ENCODE measurements around the gene RHBDL1. TPM values are rescaled to one million over a fixed set of nuclear protein-coding genes. Genes with fewer than 3 reads are reported as not detected.

Gene RHBDL1
- total RNA-seq, 2 donors from 2014 or later = 3.5 to 5.8 TPM

GRCh38 chr16:676913-677312 is 1.4 kb downstream of the RHBDL1 start:
- no peaks in the 10 kb centered on the region for H3K27me3 Mint-ChIP-seq (ENCODE audit: low read depth)
- DNase-seq = no peak
- peaks cover 0 to 3% of the 10 kb centered on the region in 2 donors for H3K36me3 Mint-ChIP-seq (ENCODE audit: insufficient read depth in 2 of 2)
- peaks cover 18% of the 10 kb centered on the region for H3K4me1 Mint-ChIP-seq (ENCODE audit: low read depth)
- no peaks in the 10 kb centered on the region for H3K9me3 Mint-ChIP-seq
- H3K27ac Mint-ChIP-seq = no peak overlapping the region
- ATAC-seq (replicated peaks in 1 of 2) = no peak
- H3K4me3 Mint-ChIP-seq = no peak overlapping the region

- Mint-ChIP-seq H3K4me1 (ENCODE audit: low read depth) (peaks cover 24% of the 10 kb centered on the region), H3K4me3 (no peak overlapping the region), H3K27ac (no peak overlapping the region), H3K36me3 (ENCODE audit: insufficient read depth in 2 of 2) (peaks cover 0 to 4% of the 10 kb centered on the region in 2 donors), H3K27me3 (ENCODE audit: low read depth) (no peaks in the 10 kb centered on the region), H3K9me3 (no peaks in the 10 kb centered on the region)
- DNase-seq = no peak
- no peak for ATAC-seq (replicated peaks in 1 of 2)
Measured at GRCh38 chr16:677316-678190, 2.1 kb downstream of the RHBDL1 start.

GRCh38 chr16:678209-678857 is 2.9 kb downstream of the RHBDL1 start:
- Mint-ChIP-seq H3K4me3 (peak overlapping the region in 1 of 2 donors; percentile 81), H3K9me3 (no peaks in the 10 kb centered on the region), H3K4me1 (ENCODE audit: low read depth) (peaks cover 32% of the 10 kb centered on the region), H3K27me3 (ENCODE audit: low read depth) (no peaks in the 10 kb centered on the region), H3K27ac (no peak overlapping the region), H3K36me3 (ENCODE audit: insufficient read depth in 2 of 2) (peaks cover 0 to 5% of the 10 kb centered on the region in 2 donors)
- ATAC-seq (replicated peaks in 1 of 2) (no peak), DNase-seq (no peak)

- Mint-ChIP-seq H3K4me1 (ENCODE audit: low read depth) (peaks cover 35% of the 10 kb centered on the region), H3K4me3 (peak overlapping the region; percentile 81 to 89), H3K27ac (no peak overlapping the region), H3K9me3 (no peaks in the 10 kb centered on the region), H3K27me3 (ENCODE audit: low read depth) (no peaks in the 10 kb centered on the region), H3K36me3 (ENCODE audit: insufficient read depth in 2 of 2) (peaks cover 0 to 5% of the 10 kb centered on the region in 2 donors)
- ATAC-seq (replicated peaks in 1 of 2) (peak; percentile 16 to 30), DNase-seq (peak; percentile 61 to 73)
Measured at GRCh38 chr16:678858-679813, 3.7 kb downstream of the RHBDL1 start.

- ATAC-seq (replicated peaks in 1 of 2) = peak; percentile 65 to 67
- no peaks in the 10 kb centered on the region for H3K27me3 Mint-ChIP-seq (ENCODE audit: low read depth)
- peaks cover 0 to 5% of the 10 kb centered on the region in 2 donors for H3K36me3 Mint-ChIP-seq (ENCODE audit: insufficient read depth in 2 of 2)
- H3K4me1 Mint-ChIP-seq (ENCODE audit: low read depth) = peaks cover 37% of the 10 kb centered on the region
- H3K9me3 Mint-ChIP-seq = no peaks in the 10 kb centered on the region
- H3K27ac Mint-ChIP-seq = peak within 1 kb of the TSS; percentile 51
- peak within 1 kb of the TSS; percentile 87 to 94 for H3K4me3 Mint-ChIP-seq
- DNase-seq = peak; percentile 95
Measured at GRCh38 chr16:679814-680624, 4.5 kb downstream of the RHBDL1 start, which contains the start of gene STUB1. TSS of gene STUB1 (plus strand) at chr16:680410. CDS start at chr16:680526, 116 bp downstream.

GRCh38 chr16:680625-680945 is 5.1 kb downstream of the RHBDL1 start:
- H3K4me1 Mint-ChIP-seq (ENCODE audit: low read depth) = peaks cover 40% of the 10 kb centered on the region
- H3K4me3 Mint-ChIP-seq = peak overlapping the region; percentile 87 to 94
- DNase-seq (no peak), ATAC-seq (replicated peaks in 1 of 2) (peak in 1 of 2 donors; percentile 1)
- H3K9me3 Mint-ChIP-seq = no peaks in the 10 kb centered on the region
- H3K27me3 Mint-ChIP-seq (ENCODE audit: low read depth) = no peaks in the 10 kb centered on the region
- peaks cover 0 to 5% of the 10 kb centered on the region in 2 donors for H3K36me3 Mint-ChIP-seq (ENCODE audit: insufficient read depth in 2 of 2)
- H3K27ac Mint-ChIP-seq = no peak overlapping the region

- Mint-ChIP-seq H3K27me3 (ENCODE audit: low read depth) (no peaks in the 10 kb centered on the region), H3K4me3 (peak overlapping the region; percentile 84 to 87), H3K9me3 (no peaks in the 10 kb centered on the region), H3K4me1 (ENCODE audit: low read depth) (peaks cover 43% of the 10 kb centered on the region), H3K27ac (no peak overlapping the region), H3K36me3 (ENCODE audit: insufficient read depth in 2 of 2) (peaks cover 0 to 5% of the 10 kb centered on the region in 2 donors)
- DNase-seq = peak in 1 of 2 donors; percentile 38
- ATAC-seq (replicated peaks in 1 of 2) = no peak
Measured at GRCh38 chr16:680967-681745, 5.7 kb downstream of the RHBDL1 start.

- Mint-ChIP-seq H3K4me3 (peak overlapping the region; percentile 84 to 87), H3K9me3 (no peaks in the 10 kb centered on the region), H3K27me3 (ENCODE audit: low read depth) (no peaks in the 10 kb centered on the region), H3K4me1 (ENCODE audit: low read depth) (peaks cover 47% of the 10 kb centered on the region), H3K27ac (no peak overlapping the region), H3K36me3 (ENCODE audit: insufficient read depth in 2 of 2) (peaks cover 0 to 5% of the 10 kb centered on the region in 2 donors)
- DNase-seq (no peak), ATAC-seq (replicated peaks in 1 of 2) (no peak)
Measured at GRCh38 chr16:681746-682427, 6.4 kb downstream of the RHBDL1 start.

GRCh38 chr16:682493-683395 is 7.3 kb downstream of the RHBDL1 start:
- H3K4me3 Mint-ChIP-seq = peak overlapping the region; percentile 84 to 87
- DNase-seq (no peak), ATAC-seq (replicated peaks in 1 of 2) (no peak)
- peaks cover 47% of the 10 kb centered on the region for H3K4me1 Mint-ChIP-seq (ENCODE audit: low read depth)
- H3K27ac Mint-ChIP-seq = no peak overlapping the region
- H3K36me3 Mint-ChIP-seq (ENCODE audit: insufficient read depth in 2 of 2) = peaks cover 0 to 5% of the 10 kb centered on the region in 2 donors
- H3K9me3 Mint-ChIP-seq = no peaks in the 10 kb centered on the region
- H3K27me3 Mint-ChIP-seq (ENCODE audit: low read depth) = no peaks in the 10 kb centered on the region

- peaks cover 0 to 5% of the 10 kb centered on the region in 2 donors for H3K36me3 Mint-ChIP-seq (ENCODE audit: insufficient read depth in 2 of 2)
- H3K9me3 Mint-ChIP-seq = no peaks in the 10 kb centered on the region
- H3K4me3 Mint-ChIP-seq = peak overlapping the region; percentile 84 to 87
- peaks cover 52% of the 10 kb centered on the region for H3K4me1 Mint-ChIP-seq (ENCODE audit: low read depth)
- ATAC-seq (replicated peaks in 1 of 2) (no peak), DNase-seq (no peak)
- no peak overlapping the region for H3K27ac Mint-ChIP-seq
- no peaks in the 10 kb centered on the region for H3K27me3 Mint-ChIP-seq (ENCODE audit: low read depth)
Measured at GRCh38 chr16:683396-684070, 8.1 kb downstream of the RHBDL1 start.
